ENCODE measurements around the gene RFTN2.
"Not testable (repeated sequence)": the region's sequence is repeated elsewhere in the genome, so short reads cannot be mapped to it uniquely, and the experiment has no call there.

Gene RFTN2

DNA sequence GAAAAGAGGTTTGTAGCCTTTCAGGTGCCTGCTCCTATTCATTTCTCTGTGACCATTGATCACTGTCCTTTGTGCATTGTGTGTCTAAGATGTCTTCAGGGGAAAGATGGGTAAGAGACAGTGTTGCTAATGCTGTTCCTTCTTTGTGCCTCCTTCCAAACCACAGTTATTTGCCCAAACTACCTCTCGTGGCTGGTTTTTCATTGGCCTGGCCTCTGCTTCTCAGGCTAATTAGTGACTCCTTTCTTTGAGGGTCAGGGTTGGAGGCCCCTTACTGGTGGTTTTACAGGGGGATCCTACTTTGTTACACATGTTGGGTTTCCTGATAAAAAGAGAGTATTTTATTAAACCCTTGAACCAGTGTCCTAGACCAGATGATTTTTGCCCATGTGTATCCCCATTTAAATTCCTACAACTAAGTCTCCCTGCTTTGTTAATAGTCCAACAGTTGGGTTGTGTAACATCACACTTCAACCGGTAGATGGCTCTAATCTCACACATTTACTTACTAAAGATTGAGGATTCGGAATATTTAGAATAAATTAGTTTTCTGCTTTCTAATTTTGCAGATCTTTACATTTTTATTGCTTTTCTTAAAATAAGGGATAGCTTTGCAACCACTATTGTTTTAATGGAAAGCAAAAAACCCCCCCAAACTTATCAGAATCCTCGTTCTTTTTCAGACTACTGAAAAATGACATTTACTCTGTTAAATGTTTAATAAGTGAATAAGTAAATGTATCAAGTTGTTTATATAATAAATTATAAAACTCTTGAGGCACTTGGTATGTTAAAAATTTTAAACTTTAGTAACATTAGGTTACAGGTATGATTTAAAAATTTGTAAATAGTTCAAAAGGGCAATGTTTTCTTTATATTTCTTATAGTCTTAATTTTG is 32.2 kb upstream of the RFTN2 start:
- no peaks in the 10 kb centered on the region for H3K27me3 ChIP-seq (ENCODE audit: insufficient read depth, insufficient read length)
- H3K9me3 ChIP-seq (ENCODE audit: insufficient read depth, low read length): no peaks in the 10 kb centered on the region
- no peak for DNase-seq (ENCODE audit: low read depth, low spot score)
- peak overlapping the region; percentile 87 for H3K4me3 ChIP-seq (ENCODE audit: insufficient read length, low read depth)
- TF ChIP-seq YY1 (IDR thresholded peaks at IDR 0.05; ENCODE audit: insufficient read depth, insufficient read length) (no peak), ZNF274 (IDR thresholded peaks at IDR 0.05; ENCODE audit: low read depth, low read length) (no peak), SUZ12 (IDR thresholded peaks at IDR 0.05; ENCODE audit: extremely low read depth, insufficient read depth, insufficient read length) (no peak)
- peaks cover 3% of the 10 kb centered on the region for H3K4me1 ChIP-seq (ENCODE audit: insufficient read depth, insufficient read length)
- H3K36me3 ChIP-seq (ENCODE audit: insufficient read depth, insufficient read length, low read length): peaks cover 54% of the 10 kb centered on the region
- peak overlapping the region; percentile 98 for H3K9ac ChIP-seq (ENCODE audit: insufficient read length, low read depth)

DNA sequence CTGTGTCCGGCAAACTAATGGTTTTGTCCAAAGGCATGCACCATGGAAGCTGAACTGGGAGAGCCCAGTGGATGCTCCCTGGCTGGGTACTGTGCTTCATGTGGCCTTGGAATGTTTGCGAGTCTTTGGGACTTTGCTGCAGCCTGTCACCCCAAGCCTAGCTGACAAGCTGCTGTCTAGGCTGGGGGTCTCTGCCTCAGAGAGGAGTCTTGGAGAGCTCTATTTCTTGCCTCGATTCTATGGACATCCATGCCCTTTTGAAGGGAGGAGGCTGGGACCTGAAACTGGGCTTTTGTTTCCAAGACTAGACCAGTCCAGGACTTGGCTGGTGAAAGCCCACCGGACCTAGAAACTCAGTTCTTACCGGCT is 31.4 kb upstream of the RFTN2 start:
- no peak for TF ChIP-seq YY1 (IDR thresholded peaks at IDR 0.05; ENCODE audit: insufficient read depth, insufficient read length)
- TF ChIP-seq SUZ12 (IDR thresholded peaks at IDR 0.05; ENCODE audit: extremely low read depth, insufficient read depth, insufficient read length): no peak
- no peak for TF ChIP-seq ZNF274 (IDR thresholded peaks at IDR 0.05; ENCODE audit: low read depth, low read length)
- Histone ChIP-seq H3K9me3 (ENCODE audit: insufficient read depth, low read length) (no peaks in the 10 kb centered on the region), H3K36me3 (ENCODE audit: insufficient read depth, insufficient read length, low read length) (peaks cover 50% of the 10 kb centered on the region), H3K9ac (ENCODE audit: insufficient read length, low read depth) (peak overlapping the region; percentile 98), H3K4me3 (ENCODE audit: insufficient read length, low read depth) (peak overlapping the region; percentile 87), H3K27me3 (ENCODE audit: insufficient read depth, insufficient read length) (no peaks in the 10 kb centered on the region), H3K4me1 (ENCODE audit: insufficient read depth, insufficient read length) (peaks cover 3% of the 10 kb centered on the region)
- DNase-seq (ENCODE audit: low read depth, low spot score): no peak

DNA sequence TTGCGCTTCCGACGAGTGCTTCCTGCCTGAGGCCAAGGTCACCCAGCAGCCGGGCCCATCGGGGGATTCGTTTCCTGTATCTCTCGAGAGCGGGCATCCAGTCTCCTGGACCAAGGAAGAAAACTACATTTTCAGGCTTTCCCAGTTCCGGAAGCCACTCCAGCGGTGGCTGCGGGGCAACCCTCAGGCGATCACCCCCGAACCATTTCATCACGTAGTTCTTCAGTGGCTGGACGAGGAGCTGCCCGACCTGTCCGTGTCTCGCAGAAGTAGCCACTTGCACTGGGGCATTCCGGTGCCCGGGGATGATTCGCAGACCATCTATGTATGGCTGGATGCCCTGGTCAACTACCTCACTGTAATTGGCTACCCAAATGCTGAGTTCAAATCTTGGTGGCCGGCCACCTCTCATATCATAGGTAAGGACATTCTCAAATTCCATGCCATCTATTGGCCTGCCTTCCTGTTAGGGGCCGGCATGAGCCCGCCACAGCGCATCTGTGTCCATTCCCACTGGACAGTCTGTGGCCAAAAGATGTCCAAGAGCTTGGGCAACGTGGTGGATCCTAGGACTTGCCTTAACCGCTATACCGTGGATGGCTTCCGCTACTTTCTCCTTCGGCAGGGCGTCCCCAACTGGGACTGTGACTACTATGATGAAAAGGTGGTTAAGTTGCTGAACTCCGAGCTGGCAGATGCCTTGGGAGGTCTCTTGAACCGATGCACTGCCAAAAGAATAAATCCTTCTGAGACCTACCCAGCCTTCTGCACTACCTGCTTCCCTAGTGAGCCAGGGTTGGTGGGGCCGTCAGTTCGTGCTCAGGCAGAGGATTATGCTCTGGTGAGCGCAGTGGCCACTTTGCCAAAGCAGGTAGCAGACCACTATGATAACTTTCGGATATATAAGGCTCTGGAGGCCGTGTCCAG is 30.8 kb upstream of the RFTN2 start:
- H3K36me3 ChIP-seq (ENCODE audit: insufficient read depth, insufficient read length, low read length): peaks cover 43% of the 10 kb centered on the region
- TF ChIP-seq SUZ12 (IDR thresholded peaks at IDR 0.05; ENCODE audit: extremely low read depth, insufficient read depth, insufficient read length): no peak
- TF ChIP-seq ZNF274 (IDR thresholded peaks at IDR 0.05; ENCODE audit: low read depth, low read length): no peak
- TF ChIP-seq YY1 (IDR thresholded peaks at IDR 0.05; ENCODE audit: insufficient read depth, insufficient read length): no peak
- H3K4me1 ChIP-seq (ENCODE audit: insufficient read depth, insufficient read length): peaks cover 3% of the 10 kb centered on the region
- H3K9ac ChIP-seq (ENCODE audit: insufficient read length, low read depth): peak overlapping the region; percentile 98
- DNase-seq (ENCODE audit: low read depth, low spot score): no peak
- no peaks in the 10 kb centered on the region for H3K27me3 ChIP-seq (ENCODE audit: insufficient read depth, insufficient read length)
- peak overlapping the region; percentile 87 for H3K4me3 ChIP-seq (ENCODE audit: insufficient read length, low read depth)
- H3K9me3 ChIP-seq (ENCODE audit: insufficient read depth, low read length): no peaks in the 10 kb centered on the region

DNA sequence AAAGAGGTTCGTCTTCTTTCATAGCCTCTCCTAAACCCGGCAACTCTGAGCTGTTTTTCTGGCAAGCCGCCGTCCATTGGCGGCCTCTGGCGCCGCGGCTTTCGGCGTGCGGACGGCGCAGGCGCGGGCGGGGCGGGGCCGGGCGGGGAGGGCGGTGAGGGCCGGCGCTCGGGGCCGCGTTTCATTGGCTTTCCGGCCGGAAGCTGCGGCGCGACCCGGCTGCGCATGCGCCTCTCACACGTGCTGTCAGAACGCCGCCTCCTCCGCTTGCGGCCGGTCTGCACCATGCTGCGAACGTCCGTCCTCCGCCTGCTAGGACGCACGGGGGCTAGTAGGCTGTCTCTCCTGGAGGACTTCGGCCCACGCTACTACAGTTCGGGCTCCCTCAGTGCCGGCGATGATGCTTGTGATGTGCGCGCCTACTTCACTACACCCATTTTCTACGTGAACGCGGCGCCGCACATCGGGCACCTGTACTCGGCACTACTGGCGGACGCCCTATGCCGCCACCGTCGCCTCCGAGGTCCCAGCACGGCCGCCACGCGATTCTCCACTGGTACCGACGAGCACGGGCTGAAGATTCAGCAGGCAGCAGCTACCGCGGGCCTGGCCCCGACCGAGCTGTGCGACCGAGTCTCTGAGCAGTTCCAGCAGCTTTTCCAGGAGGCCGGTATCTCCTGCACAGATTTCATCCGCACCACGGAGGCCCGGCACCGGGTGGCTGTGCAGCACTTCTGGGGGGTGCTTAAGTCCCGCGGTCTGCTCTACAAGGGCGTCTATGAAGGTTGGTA is 29.9 kb upstream of the RFTN2 start, which contains the start of gene MARS2:
MARS2 (plus strand) TSS at position 249 of the 791 bp plus-strand sequence; CDS start at position 286, 37 bp downstream.
- Histone ChIP-seq H3K27me3 (ENCODE audit: insufficient read depth, insufficient read length) (no peaks in the 10 kb centered on the region), H3K36me3 (ENCODE audit: insufficient read depth, insufficient read length, low read length) (peaks cover 37% of the 10 kb centered on the region), H3K9me3 (ENCODE audit: insufficient read depth, low read length) (no peaks in the 10 kb centered on the region), H3K9ac (ENCODE audit: insufficient read length, low read depth) (peak within 1 kb of the TSS; percentile 98), H3K4me1 (ENCODE audit: insufficient read depth, insufficient read length) (peaks cover 3% of the 10 kb centered on the region), H3K4me3 (ENCODE audit: insufficient read length, low read depth) (peak within 1 kb of the TSS; percentile 87)
- DNase-seq (ENCODE audit: low read depth, low spot score): peak; percentile 89
- no peak for TF ChIP-seq ZNF274 (IDR thresholded peaks at IDR 0.05; ENCODE audit: low read depth, low read length)
- TF ChIP-seq YY1 (IDR thresholded peaks at IDR 0.05; ENCODE audit: insufficient read depth, insufficient read length): no peak
- TF ChIP-seq SUZ12 (IDR thresholded peaks at IDR 0.05; ENCODE audit: extremely low read depth, insufficient read depth, insufficient read length): no peak

DNA sequence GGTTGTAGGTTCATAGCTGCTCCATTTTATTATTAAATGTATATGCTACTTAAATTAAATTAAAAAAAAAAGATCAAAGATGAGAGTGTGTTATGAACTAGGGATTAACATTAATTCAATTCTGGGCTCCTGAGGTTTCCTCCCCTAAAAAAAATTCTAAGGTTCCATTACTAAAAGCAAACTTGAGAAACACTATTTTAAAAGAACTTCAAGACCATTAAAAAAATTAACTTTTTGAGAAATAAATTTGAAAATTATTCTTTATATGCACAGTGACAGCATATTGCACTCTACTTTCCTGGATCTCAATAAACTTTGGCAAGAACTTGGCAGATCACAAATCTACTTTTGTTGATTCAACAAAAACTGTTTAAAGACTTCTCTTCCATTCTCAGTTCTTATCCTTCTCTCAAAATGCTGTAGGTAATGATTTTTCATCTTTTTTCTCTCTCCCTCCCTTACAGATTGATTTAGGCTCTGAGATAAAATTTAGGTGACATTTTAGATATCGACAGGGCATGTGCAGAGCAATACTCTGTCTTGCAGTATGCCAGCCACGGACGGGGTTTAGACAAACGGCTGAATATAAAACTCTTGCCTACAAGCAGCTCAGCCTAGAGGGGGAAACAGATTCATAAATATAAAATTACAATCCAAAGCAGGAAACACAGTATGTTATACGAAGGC is 29.2 kb upstream of the RFTN2 start:
- Histone ChIP-seq H3K36me3 (ENCODE audit: insufficient read depth, insufficient read length, low read length) (peaks cover 30% of the 10 kb centered on the region), H3K9me3 (ENCODE audit: insufficient read depth, low read length) (no peaks in the 10 kb centered on the region), H3K4me1 (ENCODE audit: insufficient read depth, insufficient read length) (peaks cover 3% of the 10 kb centered on the region), H3K4me3 (ENCODE audit: insufficient read length, low read depth) (peak overlapping the region; percentile 57), H3K27me3 (ENCODE audit: insufficient read depth, insufficient read length) (no peaks in the 10 kb centered on the region), H3K9ac (ENCODE audit: insufficient read length, low read depth) (peak overlapping the region; percentile 83)
- TF ChIP-seq YY1 (IDR thresholded peaks at IDR 0.05; ENCODE audit: insufficient read depth, insufficient read length) (no peak), SUZ12 (IDR thresholded peaks at IDR 0.05; ENCODE audit: extremely low read depth, insufficient read depth, insufficient read length) (no peak), ZNF274 (IDR thresholded peaks at IDR 0.05; ENCODE audit: low read depth, low read length) (no peak)
- DNase-seq (ENCODE audit: low read depth, low spot score): no peak

DNA sequence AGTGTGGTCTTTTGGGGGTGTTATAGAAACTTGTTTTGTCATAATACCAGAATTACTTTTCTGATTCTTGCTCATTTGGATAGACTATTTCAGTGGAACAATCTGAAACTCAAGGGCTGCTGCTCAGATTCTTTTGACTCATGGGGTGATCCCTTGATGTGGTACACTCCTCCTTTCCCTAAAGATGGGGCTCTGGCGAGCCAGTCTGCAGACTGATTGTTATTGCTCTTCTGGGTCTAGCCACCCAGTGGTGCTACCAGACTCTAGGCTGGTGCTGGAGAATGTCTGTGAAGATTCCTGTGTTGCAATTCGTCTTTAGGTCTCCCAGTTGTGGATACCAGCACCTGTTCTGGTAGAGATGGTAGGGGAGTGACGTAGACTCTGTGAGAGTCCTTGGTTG is 25.6 kb upstream of the RFTN2 start:
- no peak for DNase-seq (ENCODE audit: low read depth, low spot score)
- TF ChIP-seq YY1 (IDR thresholded peaks at IDR 0.05; ENCODE audit: insufficient read depth, insufficient read length) (no peak), SUZ12 (IDR thresholded peaks at IDR 0.05; ENCODE audit: extremely low read depth, insufficient read depth, insufficient read length) (no peak), ZNF274 (IDR thresholded peaks at IDR 0.05; ENCODE audit: low read depth, low read length) (no peak)
- H3K36me3 ChIP-seq (ENCODE audit: insufficient read depth, insufficient read length, low read length): peaks cover under 1% of the 10 kb centered on the region
- peaks cover 4% of the 10 kb centered on the region; the same call in 1 of the 2 replicates for H3K9me3 ChIP-seq (ENCODE audit: insufficient read depth, low read length)
- no peak overlapping the region for H3K4me3 ChIP-seq (ENCODE audit: insufficient read length, low read depth)
- H3K4me1 ChIP-seq (ENCODE audit: insufficient read depth, insufficient read length): no peaks in the 10 kb centered on the region
- no peaks in the 10 kb centered on the region for H3K27me3 ChIP-seq (ENCODE audit: insufficient read depth, insufficient read length)
- no peak overlapping the region for H3K9ac ChIP-seq (ENCODE audit: insufficient read length, low read depth)

DNA sequence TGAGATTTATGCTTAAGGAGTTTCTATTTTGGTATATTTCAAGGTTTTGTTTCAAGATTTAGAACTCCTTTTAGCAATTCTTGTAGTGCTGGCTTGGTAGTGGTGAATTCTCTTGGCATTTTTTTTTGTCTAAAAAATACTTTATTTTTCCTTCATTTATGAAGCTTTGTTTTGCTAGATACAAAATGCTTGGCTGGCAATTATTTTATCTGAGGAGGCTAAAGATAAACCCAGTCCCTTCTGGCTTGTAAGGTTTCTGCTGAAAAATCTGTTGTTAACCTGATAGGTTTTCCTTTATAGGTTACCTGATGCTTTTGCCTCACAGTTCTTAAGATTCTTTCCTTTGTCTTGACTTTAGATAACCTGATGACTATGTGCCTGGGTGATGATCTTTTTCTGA is 24.3 kb upstream of the RFTN2 start:
- H3K4me3 ChIP-seq (ENCODE audit: insufficient read length, low read depth); H3K9ac ChIP-seq (ENCODE audit: insufficient read length, low read depth); H3K4me1 ChIP-seq (ENCODE audit: insufficient read depth, insufficient read length); H3K36me3 ChIP-seq (ENCODE audit: insufficient read depth, insufficient read length, low read length); H3K9me3 ChIP-seq (ENCODE audit: insufficient read depth, low read length); DNase-seq (ENCODE audit: low read depth, low spot score); H3K27me3 ChIP-seq (ENCODE audit: insufficient read depth, insufficient read length): not testable (repeated sequence)

DNA sequence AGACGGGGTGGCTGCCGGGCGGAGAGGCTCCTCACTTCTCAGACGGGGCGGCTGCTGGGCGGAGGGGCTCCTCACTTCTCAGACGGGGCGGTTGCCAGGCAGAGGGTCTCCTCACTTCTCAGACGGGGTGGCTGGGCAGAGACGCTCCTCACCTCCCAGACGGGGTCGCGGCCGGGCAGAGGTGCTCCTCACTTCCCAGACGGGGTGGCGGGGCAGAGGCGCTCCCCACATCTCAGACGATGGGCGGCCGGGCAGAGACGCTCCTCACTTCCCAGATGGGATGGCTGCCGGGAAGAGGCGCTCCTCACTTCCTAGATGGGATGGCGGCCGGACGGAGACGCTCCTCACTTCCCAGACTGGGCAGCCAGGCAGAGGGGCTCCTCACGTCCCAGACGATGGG is 21.2 kb upstream of the RFTN2 start:
- not testable (repeated sequence) for DNase-seq (ENCODE audit: low read depth, low spot score); H3K4me1 ChIP-seq (ENCODE audit: insufficient read depth, insufficient read length); H3K27me3 ChIP-seq (ENCODE audit: insufficient read depth, insufficient read length); H3K9ac ChIP-seq (ENCODE audit: insufficient read length, low read depth); H3K4me3 ChIP-seq (ENCODE audit: insufficient read length, low read depth); H3K36me3 ChIP-seq (ENCODE audit: insufficient read depth, insufficient read length, low read length)
- H3K9me3 ChIP-seq (ENCODE audit: insufficient read depth, low read length): peaks cover 19% of the 10 kb centered on the region

DNA sequence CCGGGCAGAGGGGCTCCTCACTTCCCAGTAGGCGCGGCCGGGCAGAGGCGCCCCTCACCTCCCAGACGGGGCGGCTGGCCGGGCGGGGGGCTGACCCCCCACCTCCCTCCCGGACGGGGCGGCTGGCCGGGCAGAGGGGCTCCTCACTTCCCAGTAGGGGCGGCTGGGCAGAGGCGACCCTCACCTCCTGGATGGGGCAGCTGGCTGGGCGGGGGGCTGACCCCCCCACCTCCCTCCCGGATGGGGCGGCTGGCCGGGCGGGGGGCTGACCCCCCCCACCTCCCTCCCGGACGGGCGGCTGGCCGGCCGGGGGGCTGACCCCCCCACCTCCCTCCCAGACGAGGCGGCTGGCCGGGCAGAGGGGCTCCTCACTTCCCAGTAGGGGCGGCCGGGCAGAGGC is 20.6 kb upstream of the RFTN2 start:
- not testable (repeated sequence) for H3K27me3 ChIP-seq (ENCODE audit: insufficient read depth, insufficient read length); H3K36me3 ChIP-seq (ENCODE audit: insufficient read depth, insufficient read length, low read length); H3K9ac ChIP-seq (ENCODE audit: insufficient read length, low read depth); H3K4me1 ChIP-seq (ENCODE audit: insufficient read depth, insufficient read length); H3K4me3 ChIP-seq (ENCODE audit: insufficient read length, low read depth); DNase-seq (ENCODE audit: low read depth, low spot score)
- H3K9me3 ChIP-seq (ENCODE audit: insufficient read depth, low read length): peaks cover 19% of the 10 kb centered on the region
